ENCODE measurements around the gene BABAM2.

GRCh38 chr2:27873091-27873490, 17.4 kb upstream of the BABAM2 start:
- TF ChIP-seq FOXA1 (IDR thresholded peaks at IDR 0.05) (no peak), SP1 (IDR thresholded peaks at IDR 0.05) (no peak)

Data from HEK293T (cell line).